ENCODE data around the gene SRRM3.
"Not testable (repeated sequence)": the region's sequence is repeated elsewhere in the genome, so short reads cannot be mapped to it uniquely, and the experiment has no call there.

The SRRM3 gene

DNA sequence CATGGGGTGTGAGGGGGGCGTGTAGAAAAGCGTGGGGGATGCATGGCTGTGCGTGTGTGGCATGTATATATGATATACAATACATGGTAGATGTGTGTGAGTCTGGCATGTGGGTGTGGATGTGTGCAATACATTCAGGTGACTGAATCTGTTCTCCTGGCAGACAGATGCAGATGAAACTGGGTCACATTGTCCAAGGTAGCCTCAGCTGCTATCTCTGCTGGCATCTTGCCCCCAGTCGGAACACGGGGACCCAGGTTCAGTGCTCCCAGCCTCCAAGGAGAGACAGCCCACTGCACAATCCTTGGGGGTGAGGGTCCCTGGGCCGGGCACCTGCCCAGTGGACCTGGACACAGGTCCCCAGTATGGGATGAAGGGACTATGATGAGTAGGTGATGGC, 12.4 kb upstream of the SRRM3 start:
- no peak for DNase-seq (ENCODE audit: low read depth)

DNA sequence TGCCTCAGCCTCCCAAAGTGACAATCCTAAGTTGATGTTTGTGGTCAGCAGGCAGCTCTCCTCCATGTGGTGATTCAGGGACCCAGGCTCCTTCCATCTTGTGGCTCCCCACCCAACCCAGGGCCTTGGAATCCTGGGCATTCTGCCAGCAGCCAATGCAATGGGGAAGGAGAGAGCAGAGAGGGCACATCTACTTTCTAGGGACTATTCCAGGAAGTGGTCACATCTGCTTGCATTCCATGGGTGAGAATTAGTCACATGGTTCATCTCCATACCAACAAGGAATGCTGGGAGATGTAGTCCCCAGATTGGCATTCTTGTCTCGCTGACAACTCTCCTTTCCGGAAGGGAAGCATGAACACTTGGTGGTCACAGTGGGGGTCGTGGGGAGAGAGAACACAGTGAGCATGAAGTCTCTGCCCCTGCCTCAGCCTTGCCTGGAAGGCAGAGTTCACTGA, 9.9 kb upstream of the SRRM3 start:
- no peak for DNase-seq (ENCODE audit: low read depth)

DNA sequence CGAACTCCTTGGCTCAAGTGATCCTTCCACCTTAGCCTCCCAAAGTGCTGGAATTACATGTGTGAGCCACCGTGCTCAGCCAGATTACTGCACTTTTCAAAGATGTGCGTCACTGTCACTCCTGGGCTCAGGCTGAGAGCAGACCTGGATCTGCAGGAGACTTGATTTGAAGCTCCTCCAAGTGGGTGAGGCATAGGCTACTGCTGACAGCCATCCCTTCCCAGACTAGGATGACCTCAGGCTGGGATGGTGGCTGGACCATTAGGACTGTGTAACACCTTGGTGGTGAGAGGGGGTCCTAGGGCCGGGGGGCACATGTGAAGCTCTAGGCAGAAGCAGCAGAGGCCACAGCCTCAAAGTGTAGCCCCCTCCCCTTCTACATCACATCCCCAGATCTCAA, 8.2 kb upstream of the SRRM3 start:
- no peak for DNase-seq (ENCODE audit: low read depth)

DNA sequence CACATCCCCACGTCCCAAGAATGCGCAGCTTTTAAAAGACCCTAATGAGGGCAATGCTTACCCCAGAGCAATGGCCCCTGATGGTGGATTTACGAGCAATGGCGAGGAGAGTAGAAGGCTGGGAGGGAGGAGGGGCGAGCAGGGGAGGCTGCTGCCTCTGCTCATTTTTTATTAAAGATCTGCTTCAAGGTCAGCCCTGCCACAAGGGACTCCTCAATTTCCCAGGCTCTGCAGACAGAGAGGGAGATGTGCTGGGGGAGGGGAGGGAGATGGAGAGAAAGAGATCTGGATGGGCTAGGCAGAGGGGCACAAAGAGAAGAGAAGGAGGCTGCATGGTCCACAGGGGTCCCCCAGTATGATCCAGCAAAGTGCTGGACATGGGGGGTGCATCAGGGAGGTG, 7.8 kb upstream of the SRRM3 start:
- DNase-seq (ENCODE audit: low read depth) = no peak

DNA sequence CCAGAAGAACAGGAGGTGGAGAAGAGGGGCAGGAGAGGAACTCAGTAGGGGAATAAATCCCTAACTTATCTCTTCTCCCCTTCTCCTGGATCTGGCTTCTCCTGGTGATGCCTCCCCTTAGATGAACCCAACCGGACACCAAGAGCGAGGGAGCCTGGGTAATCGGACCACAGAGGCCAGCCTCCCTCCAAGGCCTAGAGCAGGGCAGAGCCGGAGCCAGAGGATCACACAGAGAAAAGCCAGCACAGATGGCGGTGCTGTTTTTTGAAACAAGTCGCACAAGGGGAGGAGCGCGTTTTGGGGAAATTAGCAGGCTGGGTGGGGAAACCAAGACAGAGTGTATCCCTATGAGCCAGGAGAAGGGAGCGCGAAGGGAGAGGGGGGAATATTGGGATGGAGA, 4.9 kb upstream of the SRRM3 start:
- no peak for DNase-seq (ENCODE audit: low read depth)

DNA sequence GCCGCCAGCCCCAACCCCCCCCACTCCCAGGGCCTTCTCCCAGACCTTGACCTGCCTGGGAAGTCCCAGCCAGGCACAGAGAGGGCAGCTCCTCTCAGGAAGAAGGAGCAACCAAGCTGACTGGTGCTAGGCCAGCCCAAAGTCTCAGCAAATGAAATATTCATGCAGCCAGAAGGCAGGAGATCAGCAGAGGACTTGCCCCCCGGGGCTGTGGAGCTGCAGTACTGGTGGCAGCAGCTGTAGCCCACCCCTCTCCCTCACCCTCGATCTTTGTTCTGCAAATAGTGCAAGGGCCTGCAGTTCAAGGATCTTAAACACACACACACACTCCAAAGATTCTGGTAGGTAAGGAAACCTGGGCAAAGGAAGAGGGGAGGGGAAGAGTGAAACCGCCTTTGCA, 3.5 kb upstream of the SRRM3 start:
- DNase-seq (ENCODE audit: low read depth) = no peak

DNA sequence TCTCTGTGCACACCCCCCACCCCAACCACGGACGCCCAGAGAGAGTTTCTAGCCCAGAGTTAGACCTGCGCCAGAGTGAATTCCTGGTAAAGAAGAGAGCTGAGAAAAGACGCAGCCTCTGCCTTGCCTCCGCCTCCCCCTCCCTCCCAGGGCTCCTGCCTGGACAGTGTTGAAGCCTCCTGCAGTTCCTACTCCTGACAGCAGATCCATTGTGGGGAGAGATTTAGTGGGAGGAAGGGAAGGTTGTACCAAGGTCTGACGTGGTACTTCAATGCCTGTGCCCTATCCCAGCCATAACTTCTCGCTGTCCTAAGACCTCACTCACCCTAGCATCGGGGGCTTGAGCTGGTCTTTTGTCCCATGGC, 952 bp downstream of the SRRM3 start:
- no peak for DNase-seq (ENCODE audit: low read depth)

DNA sequence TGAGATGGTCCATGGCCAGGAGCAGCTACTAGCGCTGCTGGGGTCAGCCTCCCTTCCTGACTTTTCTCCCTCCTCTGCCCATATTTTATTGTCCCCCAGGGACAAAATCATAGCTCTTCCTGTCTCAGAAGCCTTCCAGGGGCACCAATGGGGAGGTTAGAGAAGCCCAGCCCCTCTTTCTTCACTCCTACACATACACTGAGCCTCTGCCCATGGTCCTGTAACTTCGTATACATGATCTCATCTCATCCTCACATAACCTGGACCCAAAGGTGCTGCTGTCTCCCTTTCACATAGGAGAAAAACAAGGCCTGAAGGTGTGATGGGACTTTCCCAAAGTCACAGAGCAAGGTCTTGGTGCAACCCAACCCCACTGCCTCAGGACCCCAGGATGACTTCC, 2.5 kb downstream of the SRRM3 start:
- no peak for DNase-seq (ENCODE audit: low read depth)

DNA sequence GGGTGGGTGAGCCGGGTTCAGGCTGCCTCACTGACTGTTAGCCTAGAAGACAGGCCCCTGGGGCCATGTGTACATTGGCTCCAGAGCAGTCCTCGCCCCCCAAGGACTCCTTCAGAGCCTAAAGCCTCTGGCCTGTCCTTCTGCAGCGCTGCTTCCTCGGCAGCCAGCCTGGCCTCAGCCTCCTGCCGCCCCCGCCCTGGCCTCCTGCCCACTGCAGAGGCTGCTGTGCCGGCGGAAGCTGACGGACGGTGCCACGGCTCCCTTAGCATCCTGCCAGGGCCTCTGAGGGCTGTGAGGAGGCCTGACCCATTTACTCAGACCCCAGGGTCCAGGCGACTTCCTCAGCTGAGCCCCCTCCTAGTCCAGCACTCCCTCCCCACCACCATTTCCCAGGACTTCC, 4.9 kb downstream of the SRRM3 start:
- DNase-seq (ENCODE audit: low read depth) = no peak

DNA sequence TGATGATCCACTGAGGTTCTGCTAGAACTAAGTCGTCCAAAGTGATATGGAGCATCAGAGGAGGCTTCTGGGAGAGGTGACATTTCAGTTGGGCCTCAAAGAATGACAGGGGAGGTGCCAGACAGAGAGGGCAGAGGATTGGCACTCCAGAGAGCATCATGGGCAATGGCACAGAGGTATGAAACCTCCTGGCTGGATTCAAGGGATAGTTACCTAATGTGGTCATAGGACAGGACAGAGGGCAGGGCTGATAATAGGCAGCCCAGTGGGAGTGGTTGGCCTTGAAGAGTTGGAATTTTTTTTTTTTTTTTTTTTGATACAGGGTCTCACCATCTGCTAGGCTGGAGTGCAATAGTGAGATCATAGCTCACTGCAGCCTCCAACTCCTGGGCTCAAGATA, 7.6 kb downstream of the SRRM3 start:
- DNase-seq (ENCODE audit: low read depth) = no peak

DNA sequence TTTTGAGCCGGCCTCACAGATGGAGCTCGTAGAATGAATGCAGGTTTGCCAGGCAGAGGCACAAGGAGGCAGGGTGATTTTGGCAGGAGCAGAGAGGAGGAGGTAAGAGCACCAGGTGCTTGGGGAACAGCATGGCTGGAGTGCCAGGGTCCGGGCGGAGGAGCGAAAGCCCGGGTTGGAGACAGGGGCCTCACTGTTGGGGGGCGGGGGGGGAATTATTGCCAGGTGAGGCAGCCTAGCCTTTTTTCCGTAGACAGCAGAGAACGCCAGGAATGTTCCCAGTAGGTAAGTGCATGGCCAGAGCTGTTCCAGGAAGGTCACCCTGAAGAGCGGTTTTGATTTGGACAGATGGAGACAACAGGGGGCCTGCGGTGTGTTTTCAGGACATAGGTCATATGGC, 9.5 kb downstream of the SRRM3 start:
- DNase-seq (ENCODE audit: low read depth) = no peak

DNA sequence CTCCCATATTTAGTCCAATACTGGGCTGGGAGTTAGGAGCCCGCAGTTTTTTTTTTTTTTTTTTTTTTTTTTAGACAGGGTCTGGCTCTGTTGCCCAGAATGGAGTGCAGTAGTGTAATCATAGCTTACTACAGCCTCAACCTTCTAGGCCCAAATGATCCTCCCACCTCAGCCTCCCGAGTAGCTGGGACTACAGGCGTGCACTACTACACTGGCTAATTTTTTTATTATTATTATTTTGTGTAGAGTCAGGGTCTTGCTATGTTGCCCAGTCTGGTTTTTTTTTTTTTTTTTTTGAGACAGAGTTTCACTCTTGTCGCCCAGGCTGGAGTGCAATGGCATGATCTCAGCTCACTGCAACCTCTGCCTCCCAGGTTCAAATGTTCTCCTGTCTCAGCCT, 13.7 kb downstream of the SRRM3 start:
- DNase-seq (ENCODE audit: low read depth) = not testable (repeated sequence)

DNA sequence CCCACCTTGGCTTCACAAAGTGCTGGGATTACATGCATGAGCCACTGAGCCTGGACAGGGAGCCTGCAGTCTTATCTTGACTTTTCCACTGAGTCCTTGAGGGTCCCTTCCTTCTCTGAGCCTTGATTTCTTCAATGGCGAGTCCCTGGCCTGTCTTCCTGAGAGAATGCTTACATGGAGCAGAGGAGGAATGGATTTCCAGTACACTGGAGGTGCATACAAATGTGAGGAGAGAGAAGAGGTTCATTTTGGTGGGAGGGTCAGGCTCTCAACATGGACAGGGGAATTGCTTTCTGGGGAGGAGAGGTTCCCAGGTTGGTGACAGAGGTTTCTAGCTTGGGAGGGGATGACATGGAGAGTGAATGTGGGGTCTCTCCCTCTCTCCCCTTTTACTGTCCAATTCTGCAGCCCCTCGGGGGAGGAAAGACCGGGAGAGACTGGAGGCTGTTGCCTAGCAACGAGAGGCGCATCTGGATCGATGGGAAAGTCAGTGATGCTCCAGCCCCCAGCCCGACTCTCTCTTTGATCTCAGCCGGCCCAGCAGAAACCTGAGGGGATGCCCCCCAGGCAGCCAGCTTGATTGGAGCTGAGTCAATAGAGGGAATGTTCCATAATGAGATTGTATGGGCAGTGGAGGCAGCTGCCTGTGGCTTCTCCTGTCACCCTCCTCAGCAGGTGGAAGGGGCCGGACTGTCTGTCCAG, 14.8 kb downstream of the SRRM3 start:
- no peak for DNase-seq (ENCODE audit: low read depth)

DNA sequence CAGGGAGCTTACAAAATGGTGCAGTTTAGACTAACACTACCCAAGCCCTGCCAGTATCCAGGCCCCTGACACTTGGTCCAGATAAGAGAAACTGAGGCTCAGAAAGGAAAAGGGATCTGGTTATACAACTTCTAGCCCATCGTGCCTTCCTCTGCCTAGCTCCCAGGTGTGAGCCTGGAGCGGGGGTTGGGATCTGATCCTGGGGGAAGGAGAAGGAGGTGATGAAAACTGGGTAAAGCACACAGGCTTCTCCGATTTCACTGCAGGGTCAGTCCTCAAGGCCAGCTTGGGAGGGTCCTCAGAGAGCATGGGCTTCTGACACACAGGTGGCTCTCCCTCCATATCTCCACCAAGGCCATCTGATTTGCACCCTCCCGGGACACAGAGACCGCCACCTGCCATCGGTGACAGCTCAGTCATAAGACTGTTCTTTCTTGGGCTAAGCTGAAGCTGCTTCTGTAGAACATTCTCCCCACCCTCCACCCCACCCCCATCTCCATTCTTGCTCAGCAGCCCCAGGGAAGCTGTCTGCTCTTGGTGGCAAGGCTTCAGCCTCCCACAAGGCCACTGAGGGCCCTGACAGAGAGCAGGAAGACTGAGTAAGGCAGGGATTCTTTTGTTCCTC, 16.4 kb downstream of the SRRM3 start:
- no peak for DNase-seq (ENCODE audit: low read depth)

DNA sequence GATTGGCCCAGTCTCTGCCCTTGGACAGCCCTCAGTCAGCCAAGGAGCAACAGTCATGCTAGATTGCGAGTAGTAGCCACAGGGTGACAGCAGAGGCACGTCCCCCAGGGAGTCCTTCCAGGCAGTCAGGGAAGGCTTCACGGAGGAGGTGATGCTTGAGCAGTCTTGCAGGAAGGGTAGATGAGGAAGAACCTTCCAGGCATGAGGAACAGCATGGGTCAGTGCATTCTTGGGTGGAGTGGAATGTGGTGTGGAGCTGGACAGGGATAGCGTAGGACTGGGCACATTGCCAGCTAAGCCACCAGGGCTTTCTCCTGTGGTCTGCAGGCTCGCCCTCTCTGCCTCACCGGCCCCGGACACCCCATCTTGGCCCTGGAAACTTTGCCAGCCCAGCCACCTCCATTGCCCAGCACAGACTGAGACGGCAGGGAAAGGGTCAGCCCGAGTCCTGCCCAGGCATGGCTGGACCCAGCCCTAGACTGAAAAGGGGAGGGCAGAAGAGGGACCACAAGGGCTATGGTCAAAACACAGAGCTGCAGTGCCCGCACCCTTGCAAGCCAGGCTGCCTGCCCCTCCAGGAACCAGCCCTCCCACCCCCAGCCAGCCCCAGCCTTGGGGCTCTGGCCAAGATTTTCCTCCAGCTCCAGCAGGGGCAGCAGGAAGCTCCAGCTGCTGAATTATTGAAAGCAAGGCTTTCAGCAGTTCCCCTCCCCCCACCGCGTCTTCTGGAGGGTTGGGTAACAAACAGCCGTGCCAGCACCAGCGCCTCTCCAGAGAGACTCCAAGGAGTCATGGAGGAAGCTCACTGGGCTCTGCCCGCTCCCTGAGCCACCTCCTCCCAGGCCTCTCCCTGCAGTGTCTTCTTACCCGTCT, 18.7 kb downstream of the SRRM3 start:
- no peak for DNase-seq (ENCODE audit: low read depth)

DNA sequence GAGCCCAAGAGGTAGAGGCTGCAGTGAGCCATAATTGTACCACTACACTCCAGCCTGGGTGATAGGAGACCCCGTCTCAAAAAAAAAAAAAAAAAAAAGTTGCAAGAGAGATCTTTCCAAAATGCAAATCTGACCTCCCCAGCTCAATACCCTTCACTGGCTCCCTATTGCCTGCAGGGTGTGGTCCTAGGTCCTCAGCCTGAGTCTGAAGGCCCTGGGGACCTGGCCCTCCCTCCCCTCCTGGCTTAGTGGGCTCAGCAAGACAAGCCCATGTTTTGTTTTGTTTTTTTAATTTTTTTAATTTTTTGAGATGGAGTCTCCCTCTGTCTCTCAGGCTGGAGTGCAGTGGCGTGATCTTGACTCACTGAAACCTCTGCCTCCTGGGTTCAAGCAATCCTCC, 20.6 kb downstream of the SRRM3 start:
- DNase-seq (ENCODE audit: low read depth) = no peak

DNA sequence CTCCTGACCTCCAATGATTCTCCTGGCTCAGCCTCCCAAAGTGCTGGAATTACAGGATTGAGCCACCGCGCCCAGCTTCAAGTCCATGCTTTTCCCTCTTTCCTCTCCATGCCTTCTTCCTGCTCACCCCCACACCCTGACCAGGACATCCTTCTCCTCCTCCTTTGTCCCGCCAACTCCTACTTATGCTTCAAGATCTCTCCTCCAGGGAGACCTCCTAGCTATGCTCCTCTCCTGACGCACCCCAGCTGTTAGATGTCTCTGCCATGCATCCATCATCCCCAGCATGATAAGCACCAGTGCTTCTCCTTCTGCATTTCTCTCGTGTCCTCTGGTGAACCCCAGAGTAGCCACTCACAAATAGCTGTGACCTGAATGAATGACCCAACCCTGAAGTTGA, 21.1 kb downstream of the SRRM3 start:
- no peak for DNase-seq (ENCODE audit: low read depth)

DNA sequence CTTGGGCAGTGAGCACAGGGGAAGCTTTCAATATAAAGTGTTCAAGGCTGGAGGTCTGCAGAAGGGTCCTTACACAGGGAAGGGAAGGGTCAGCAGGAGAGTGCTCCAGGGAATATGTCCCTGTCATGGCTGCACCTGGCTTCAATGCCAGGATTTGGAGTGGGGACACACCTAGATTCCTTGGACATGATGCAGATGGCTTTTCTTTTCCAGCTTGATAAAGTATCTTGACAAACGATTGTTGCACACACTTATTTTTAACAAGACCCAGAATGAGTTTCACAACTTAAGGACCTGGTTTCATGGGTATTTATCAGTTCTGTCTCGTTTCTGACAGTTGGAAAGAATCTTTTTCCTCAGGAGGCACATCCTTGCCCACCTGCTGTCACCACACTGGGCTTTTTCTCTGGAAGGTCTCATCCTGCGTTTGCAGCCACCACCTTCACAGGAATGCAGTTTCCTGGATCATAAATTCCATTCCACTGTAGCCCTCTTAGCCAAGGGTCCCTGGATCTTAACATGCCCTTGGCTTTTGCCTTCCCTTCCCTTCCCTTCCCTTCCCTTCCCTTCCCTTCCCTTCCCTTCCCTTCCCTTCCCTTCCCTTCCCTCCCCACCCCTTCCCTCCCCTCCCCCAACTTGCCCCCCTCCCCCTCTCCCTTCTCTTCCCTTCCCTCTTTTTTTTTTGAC, 21.7 kb downstream of the SRRM3 start:
- DNase-seq (ENCODE audit: low read depth) = no peak

DNA sequence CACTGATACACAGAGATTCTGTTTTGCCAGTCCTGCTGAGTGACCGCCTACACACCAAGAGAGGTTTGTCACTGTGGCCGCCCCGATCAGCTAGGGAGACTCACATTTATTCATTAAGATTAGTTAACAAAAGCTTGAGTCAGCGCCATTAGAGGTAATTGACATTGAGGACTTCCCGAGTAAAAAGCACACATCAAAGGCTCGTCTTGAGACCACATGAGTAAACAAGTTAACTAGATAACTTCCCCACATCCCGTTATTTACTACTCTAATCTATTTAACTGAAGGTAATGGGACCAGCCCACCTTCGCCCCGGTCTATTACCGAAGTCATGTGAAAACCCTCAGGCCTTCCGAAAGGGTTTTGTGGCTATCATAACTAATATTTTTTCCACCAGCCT, 23.0 kb downstream of the SRRM3 start:
- no peak for DNase-seq (ENCODE audit: low read depth)

DNA sequence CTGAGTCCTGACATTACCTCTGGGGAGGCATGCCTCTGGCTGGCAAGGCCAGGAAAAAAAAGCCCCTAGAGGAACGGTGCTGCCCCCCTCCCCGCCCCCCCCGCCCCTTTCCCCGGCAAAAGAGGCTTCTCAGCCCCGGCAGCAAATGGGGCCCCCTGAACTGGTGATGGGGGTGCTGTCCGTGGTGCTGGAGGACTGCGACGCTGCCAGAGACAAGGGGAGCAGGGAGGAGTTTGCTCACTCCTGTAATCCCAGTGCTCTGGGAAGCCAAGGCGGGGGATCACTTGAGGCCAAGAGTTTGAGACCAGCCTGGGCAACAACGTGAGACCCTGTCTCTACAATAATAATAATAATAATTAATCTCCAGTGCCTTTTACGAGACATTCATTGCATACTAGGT, 23.7 kb downstream of the SRRM3 start:
- DNase-seq (ENCODE audit: low read depth) = no peak

DNA sequence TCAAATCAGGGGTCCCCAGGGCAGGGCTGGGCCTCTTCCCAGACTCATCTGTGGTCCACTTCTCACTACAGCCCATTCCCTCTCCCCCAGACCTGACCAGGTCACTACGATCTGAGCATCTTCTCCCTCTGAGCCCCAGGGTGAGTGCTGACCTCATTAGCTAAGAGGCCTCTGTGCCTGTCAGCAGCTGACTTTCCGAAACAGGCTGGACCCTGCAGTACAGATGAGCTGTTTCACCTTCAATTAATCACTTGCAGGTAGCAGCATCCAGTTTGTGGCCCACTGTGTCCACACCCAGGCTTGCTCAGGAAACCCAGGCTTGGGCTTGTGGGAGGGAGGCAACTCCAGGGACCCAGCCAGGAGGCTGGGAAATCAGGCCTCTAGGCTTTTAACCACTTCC, 24.3 kb downstream of the SRRM3 start:
- no peak for DNase-seq (ENCODE audit: low read depth)

DNA sequence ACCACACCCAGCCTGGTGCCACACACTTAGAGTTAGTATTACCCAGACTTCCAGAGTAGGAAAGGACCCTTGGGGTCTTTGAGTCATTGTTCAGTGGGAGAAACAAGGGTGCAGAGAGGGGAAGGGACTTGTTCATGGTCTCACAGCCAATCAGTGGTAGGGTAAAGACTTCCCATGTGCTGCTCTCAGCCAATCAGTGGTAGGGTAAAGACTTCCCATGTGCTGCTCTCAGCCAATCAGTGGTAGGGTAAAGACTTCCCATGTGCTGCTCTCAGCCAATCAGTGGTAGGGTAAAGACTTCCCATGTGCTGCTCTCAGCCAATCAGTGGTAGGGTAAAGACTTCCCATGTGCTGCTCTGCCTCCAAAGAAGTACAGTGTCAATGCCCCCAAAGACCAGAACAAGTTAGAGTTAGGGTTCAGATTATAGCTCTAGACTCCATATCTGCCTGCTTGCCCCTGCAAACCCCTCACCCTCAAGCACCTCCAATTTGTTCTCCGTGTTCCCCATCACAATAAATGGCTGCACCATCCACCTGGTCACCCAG, 25.3 kb downstream of the SRRM3 start:
- not testable (repeated sequence) for DNase-seq (ENCODE audit: low read depth)
